IMR-90 (cell line): ENCODE data around the gene ANKFN1.

ENCODE experiments used
- CEBPB ChIP-seq: IDR thresholded peaks from 2 replicates; pipeline ENCODE4 v1.6.1; 2012; ENCODE audit warnings: low read depth, low read length, improper control_type of control experiment
- CHD1 ChIP-seq: IDR thresholded peaks from 2 replicates; pipeline ENCODE4 v1.6.1; 2012; ENCODE audit warnings: low read depth, low read length, improper control_type of control experiment
- FOS ChIP-seq: fragments of 150-350 bp; IDR thresholded peaks from 2 replicates; pipeline ENCODE4 v1.6.1; 2016; ENCODE audit warnings: low read depth, low read length
- MAFK ChIP-seq: IDR thresholded peaks from 2 replicates; pipeline ENCODE4 v1.6.1; 2012; ENCODE audit warnings: low read depth, low read length, improper control_type of control experiment
- MAZ ChIP-seq: IDR thresholded peaks from 2 replicates; pipeline ENCODE4 v1.6.1; 2012; ENCODE audit warnings: low read depth, mild to moderate bottlenecking, low read length, improper control_type of control experiment, moderate library complexity, borderline replicate concordance
- MXI1 ChIP-seq: IDR thresholded peaks from 2 replicates; pipeline ENCODE4 v1.6.1; 2012; ENCODE audit warnings: low read depth, mild to moderate bottlenecking, low read length, moderate library complexity, borderline replicate concordance
- NFE2L2 ChIP-seq: fragments of 150-350 bp; IDR thresholded peaks from 2 replicates; pipeline ENCODE4 v1.6.1; 2016; ENCODE audit warnings: low read depth, mild to moderate bottlenecking, low read length
- POLR2A ChIP-seq: IDR thresholded peaks from 2 replicates; pipeline ENCODE4 v1.6.1; 2012; ENCODE audit warnings: mild to moderate bottlenecking, low read depth, low read length
- RAD21 ChIP-seq: IDR thresholded peaks from 2 replicates; pipeline ENCODE4 v1.6.1; 2012; ENCODE audit warnings: low read length, improper control_type of control experiment
- RFX5 ChIP-seq: IDR thresholded peaks from 2 replicates; pipeline ENCODE4 v1.8.0; 2012; ENCODE audit warnings: low read depth, mild to moderate bottlenecking, low read length, moderate library complexity
- SMC3 ChIP-seq: fragments of 150-350 bp; IDR thresholded peaks from 2 replicates; pipeline ENCODE4 v1.6.1; 2016; ENCODE audit warnings: low read depth, mild to moderate bottlenecking, antibody characterized with exemption, low read length, moderate library complexity
- USF2 ChIP-seq: fragments of 150-350 bp; IDR thresholded peaks from 2 replicates; pipeline ENCODE4 v1.6.1; 2017; ENCODE audit warnings: mild to moderate bottlenecking, antibody characterized with exemption, low read length, low read depth
- TF ChIP-seq, protein P1 (sequence below): conservative IDR thresholded peaks from 2 replicates; pipeline ENCODE4 v1.5.1; 2012; ENCODE audit warnings: mild to moderate bottlenecking, low read depth, low read length, improper control_type of control experiment

DNA sequence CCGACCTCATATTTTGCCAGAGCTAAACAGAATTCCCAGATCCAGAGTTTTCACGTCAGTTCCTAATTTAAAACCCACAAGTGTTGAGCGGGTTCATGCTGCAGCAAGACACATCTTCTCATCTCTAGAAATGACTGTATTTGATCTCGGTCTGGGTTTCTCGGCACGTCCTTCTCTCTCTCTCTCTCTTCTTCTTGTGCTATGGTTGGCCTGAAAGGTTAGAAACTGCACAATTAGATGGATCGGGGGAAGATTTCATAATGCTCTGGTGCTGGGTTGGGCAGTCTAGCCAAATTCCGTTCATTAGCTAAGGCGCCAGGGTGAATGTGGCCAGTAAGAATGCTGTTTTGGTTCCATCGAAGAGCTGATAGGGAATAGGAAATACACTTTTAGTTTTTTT is 281.3 kb downstream of the ANKFN1 start:
- TF ChIP-seq, protein P1, sequence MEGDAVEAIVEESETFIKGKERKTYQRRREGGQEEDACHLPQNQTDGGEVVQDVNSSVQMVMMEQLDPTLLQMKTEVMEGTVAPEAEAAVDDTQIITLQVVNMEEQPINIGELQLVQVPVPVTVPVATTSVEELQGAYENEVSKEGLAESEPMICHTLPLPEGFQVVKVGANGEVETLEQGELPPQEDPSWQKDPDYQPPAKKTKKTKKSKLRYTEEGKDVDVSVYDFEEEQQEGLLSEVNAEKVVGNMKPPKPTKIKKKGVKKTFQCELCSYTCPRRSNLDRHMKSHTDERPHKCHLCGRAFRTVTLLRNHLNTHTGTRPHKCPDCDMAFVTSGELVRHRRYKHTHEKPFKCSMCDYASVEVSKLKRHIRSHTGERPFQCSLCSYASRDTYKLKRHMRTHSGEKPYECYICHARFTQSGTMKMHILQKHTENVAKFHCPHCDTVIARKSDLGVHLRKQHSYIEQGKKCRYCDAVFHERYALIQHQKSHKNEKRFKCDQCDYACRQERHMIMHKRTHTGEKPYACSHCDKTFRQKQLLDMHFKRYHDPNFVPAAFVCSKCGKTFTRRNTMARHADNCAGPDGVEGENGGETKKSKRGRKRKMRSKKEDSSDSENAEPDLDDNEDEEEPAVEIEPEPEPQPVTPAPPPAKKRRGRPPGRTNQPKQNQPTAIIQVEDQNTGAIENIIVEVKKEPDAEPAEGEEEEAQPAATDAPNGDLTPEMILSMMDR = no peak
- TF ChIP-seq MAZ (no peak), MXI1 (no peak), POLR2A (no peak), RAD21 (no peak), RFX5 (no peak), USF2 (no peak), CHD1 (no peak), CEBPB (no peak), MAFK (no peak), NFE2L2 (no peak), FOS (no peak), SMC3 (no peak)
